GM18499 (cell line): ENCODE measurements around the gene MDFIC2.
A peak's percentile ranks its signal among the peaks of the same experiment; 100 is the strongest.

Source experiments
- ATAC-seq: cut with Tn5 transposase; IDR thresholded peaks from one replicate; pipeline ENCODE4 v1.9.1; 2021; ENCODE audit warnings: moderate number of reproducible peaks; ENCODE audit not compliant: insufficient read depth, unreplicated experiment

The MDFIC2 gene

GRCh38 chr3:70185661-70186060, 126.8 kb downstream of the MDFIC2 start:
- no peak for ATAC-seq

DNA sequence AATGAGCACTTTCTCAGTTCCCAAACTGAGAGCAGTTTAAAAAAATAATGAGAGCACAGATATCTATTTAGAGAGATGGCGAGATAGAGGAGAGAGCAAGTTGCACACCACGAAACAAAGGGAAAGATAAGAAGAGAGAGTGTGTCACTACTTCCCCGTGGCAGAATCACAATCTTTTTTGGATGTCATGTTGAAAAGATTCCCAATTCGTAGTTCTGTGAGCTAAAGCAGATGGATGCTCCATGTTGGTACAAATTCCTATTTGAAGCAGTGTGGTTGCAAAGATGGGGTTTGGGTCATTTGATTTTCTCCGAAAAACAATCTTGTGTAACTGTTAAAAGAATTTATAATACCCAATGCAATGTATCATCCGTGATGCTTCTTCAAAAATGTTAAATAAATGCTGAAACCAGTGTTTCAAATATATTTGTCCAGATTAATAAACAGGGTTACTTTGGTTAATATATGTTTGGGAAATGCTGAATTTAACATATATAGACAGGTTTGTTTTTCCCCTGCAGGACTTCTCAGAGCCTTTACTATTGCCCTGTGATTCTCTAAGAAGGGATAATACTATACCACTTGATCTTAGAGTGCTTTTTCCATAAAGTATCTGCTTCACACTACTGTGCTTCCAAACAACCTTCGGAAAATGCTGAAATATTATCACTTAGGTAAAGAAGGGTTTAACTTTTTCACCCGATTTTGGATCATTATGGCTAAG, 128.5 kb downstream of the MDFIC2 start:
- ATAC-seq: no peak

GRCh38 chr3:70182166-70182565, 130.3 kb downstream of the MDFIC2 start:
- no peak for ATAC-seq

- ATAC-seq: peak; percentile 53
Measured at GRCh38 chr3:70180664-70181063, 131.8 kb downstream of the MDFIC2 start.

DNA sequence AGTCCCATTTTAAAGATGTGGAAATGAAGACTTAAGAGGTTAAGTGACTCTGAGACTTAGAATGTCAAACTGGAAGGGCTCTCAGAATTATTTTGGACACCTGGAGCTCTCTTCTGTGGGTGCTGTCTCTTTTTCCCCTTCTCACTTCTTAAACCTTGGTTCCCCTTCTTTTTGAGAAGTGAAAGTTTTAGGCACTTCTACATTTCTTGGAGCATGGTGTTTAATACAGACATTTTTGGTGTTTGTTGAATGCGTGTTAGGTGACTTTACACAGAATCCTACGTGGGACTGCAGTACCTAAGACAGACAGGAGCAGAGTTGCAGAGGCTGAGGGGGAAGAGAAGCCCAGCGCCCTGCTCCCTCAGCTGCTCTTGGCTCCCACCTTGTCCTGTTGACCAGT, 133.3 kb downstream of the MDFIC2 start:
- no peak for ATAC-seq

DNA sequence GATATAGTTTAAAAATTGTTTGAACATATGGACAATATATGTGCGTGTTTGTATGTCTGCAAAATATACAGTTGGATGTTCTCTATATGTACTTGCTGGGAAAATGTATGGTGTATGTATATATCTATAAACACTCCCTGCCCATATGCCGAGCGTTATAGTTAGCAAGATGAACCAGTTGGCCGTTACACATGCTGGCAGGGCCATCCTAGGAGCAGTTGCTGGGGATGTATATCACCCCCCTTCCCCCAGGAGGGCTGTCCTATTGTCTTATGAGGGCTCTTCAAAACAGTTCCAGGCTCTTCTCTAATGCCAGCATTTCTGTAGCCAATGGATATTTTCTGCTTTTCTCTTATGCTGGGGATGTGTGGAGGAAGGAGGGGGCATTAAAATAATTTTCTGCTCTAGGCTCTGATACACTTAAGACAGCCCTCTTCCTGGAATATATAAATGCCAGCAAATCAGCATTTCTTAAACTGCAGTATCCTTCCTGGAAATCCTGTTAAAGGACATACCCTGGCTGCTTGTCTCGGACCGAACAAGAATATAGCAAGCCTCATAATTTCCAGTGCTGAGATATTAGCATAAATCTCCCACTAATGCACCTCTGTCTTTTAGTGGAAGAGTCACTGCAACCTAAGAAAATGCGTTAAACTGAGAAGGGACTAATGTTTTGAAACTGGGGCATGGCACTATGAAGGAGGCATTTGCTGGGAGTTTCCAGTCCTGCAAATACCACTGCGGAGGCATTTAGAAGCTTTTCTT, 134.4 kb downstream of the MDFIC2 start:
- no peak for ATAC-seq

DNA sequence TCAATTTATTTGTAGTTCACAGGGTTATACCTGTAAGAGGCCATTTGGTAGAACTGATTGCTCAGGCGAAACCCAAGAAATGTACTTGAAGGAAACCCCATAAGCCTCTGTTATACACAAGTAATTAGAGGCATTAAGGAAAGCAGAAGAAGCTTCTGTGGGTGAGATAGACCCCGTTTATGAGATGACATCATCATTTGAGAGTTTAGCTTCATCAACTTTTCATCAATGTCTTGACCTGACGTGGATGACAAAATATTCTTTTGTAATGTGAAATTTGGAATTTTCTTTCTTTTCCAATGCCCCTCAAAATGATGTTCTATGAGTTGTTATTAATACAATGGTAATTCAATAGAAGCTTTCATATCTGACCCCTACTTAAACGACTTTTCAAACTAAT, 136.2 kb downstream of the MDFIC2 start:
- no peak for ATAC-seq

DNA sequence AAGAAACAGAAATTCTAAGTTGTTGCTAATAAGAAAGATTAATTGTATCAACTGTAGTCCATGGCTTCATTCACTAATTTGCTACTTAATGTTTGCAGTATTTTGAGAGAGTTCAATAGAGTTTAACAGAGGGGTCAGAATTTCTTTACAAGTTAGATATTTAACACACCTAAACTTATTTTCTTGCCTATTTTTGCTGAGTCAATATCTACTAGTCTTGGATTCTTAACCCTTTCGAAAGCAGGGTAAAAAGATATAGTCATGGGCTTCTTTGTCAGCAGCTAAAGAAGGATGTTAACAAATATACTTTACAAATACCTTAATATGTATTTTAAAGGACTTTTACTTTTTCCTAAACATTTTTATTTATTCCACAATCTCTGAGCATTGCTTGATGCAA, 155.6 kb downstream of the MDFIC2 start:
- no peak for ATAC-seq

DNA sequence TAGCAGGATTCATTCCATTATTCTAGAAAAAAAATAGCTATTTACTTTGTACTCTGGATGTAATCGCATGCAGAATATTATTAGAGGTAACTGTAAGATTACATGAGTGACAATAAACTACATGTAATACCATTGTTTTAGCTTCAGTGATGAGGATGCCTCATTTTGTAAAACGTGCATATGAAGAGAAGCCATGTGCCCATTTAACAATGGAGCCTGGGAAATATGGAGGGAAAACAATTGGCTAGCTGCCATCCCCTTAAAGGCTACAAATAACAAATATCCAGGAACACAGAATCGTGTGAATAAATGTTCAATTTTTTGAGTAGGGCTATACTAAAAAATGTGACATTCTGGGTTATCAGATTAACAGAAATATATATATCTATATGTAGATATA, 161.8 kb downstream of the MDFIC2 start:
- ATAC-seq: no peak

DNA sequence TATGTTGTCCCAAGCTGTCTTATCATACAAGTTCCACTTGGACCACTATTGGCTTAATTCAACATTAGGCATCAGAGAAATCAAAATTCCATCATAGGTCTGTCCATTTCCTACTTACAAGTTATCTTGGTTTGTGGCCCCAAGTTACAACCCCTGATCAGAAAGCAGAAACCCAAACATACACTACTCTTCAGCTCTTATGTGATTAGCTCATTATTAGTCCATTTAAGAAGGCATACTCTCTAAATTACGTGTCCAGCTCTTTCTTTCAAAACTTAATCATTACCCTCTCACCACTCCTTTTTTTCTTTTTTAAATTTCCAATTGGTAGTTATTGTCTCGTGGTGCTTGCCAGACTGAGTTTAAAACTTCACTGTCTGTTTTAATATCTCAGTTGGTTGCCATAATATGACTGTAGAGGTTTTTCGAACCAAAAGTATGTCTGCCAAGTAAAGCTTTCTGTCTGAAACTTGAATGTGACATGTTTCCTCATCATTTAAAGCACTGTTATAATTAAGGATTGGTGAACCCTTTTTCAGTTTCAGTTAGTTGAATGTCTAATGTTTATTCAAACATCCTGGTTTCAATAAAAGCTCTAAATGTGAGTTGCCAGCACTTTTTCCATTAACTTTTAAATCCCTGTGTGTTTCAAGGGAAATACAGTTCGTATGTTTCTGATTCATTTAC, 162.6 kb downstream of the MDFIC2 start:
- ATAC-seq: no peak
